HG02938 (cell line): ENCODE results near the gene TP53I11.

Experiments
- ATAC-seq: cut with Tn5 transposase; IDR thresholded peaks from one replicate; pipeline ENCODE4 v1.9.1; 2021; ENCODE audit warnings: mild to moderate bottlenecking, moderate library complexity; ENCODE audit not compliant: unreplicated experiment

TP53I11 gene

DNA sequence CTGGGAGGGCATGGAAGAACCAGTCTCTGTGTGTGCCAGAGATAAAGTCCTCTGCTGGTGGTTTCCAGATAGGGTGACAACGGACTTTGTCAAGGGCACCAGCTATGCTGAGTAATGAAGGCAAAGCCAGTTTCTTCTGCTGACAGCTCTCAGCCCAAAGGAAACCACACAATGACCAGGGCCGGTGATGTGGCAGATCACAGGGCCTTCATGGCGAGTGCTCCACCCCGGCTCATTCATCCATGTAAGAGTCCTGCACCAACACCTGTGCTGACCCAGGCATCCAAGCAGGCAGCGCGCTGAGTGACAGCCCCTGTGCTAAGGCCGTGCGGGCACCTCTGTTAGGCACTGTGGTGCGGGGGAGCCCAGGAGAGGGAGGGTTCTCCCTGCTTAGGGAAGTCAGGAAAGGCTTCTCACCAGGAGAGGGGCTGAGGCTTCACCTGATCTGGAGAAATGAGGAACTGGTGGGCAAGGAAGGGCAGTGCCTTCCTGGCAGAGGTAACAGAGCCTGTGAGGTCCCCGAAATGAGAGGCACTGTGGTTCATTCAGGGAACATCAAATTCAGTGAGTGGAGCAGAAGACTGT lies 33.8 kb downstream of the TP53I11 start:
- ATAC-seq: no peak

DNA sequence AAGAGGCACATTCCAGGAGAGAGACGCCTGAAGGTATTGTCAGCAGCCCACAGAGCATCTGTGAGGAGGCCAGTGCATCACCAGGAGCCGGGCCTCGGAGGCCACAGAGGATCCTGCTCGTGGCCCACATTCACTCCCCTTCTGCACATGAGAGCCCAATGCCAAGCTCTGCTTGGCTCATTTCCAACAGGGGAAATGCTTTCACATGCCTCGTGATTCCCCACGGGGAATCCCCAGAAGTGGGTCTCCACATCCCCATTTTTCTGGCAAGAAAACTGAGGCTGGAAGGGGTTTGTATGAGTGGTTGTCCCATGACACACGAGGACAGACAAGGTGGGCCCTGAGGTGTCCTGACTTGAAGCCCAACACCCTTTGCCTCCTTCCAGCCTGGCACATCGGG lies 34.4 kb downstream of the TP53I11 start:
- no peak for ATAC-seq

DNA sequence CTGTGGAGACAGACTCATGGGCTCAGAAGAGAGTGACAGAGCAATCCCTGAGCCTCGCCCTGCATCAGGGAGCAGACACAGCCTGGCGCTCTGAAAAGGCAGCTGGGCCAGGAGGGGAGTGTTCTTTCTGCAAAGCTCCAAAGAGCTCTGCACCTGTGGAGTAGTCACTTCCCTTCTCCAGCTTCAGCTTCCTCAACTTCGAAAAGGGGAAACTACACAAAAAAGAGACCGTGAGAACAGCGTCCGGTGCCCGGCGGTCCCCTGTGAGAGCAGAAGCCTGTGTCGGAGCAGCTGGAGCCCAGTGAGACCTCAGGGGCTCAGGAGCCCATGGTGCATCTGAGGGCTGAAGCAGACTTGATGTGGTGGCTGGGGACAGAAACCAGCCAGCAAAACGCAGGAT lies 35.1 kb downstream of the TP53I11 start:
- no peak for ATAC-seq

DNA sequence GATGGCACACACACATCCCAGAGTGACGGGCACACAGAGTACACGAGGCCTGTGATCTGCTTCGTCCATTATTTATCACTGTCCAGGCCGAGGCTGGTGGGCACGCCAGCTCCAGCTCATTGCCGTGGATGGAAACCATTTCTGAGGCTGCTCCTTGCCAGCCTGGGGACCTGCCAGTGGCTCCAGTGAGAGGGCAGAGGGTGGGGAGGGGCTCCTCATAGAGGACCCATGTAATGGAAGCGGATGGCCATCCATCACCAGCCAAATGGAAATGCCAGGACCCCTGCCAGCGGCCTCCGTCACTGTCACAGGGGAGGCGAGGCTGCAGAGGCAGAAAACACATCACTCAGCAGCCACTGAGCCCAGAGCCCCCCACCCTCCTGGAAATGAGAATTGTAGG lies 35.7 kb downstream of the TP53I11 start:
- no peak for ATAC-seq

DNA sequence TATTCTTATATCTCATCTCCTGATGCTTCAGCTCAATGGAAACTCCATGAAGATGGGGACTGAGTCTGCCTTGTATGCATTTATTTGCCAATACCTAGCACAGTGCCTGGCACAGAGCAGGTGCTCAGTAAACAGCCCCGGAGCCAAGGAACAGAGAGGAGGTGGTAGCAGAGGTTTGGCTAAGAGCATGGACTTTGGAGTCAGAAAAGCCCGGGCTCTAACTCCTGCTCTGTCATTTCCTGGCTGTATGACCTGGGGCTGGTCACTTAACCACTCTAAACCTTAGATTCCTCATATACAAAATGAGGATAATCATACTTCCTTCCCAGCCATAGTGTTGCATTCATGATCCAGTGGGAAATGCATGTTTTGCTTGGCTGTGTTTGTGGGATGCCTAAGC lies 36.6 kb downstream of the TP53I11 start:
- ATAC-seq: no peak

DNA sequence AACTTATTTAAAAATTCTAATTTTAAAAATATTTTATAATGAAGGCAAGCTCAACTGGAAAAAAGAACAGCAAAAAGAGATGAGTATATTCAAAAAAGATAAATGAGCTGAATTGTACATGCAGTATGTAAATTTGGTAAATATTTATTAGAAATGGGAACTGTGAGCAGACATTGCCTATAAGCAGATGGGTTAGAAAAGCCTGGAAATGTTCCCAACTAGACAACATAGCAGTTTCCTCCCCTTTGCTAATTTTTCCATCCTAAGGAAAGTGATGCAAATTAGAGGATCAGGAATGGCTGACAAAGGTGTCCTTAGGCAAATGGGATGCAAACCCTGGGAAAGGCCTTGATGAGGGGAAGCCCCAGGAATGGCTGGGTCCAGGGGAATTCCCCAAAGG lies 37.2 kb downstream of the TP53I11 start:
- ATAC-seq: no peak

DNA sequence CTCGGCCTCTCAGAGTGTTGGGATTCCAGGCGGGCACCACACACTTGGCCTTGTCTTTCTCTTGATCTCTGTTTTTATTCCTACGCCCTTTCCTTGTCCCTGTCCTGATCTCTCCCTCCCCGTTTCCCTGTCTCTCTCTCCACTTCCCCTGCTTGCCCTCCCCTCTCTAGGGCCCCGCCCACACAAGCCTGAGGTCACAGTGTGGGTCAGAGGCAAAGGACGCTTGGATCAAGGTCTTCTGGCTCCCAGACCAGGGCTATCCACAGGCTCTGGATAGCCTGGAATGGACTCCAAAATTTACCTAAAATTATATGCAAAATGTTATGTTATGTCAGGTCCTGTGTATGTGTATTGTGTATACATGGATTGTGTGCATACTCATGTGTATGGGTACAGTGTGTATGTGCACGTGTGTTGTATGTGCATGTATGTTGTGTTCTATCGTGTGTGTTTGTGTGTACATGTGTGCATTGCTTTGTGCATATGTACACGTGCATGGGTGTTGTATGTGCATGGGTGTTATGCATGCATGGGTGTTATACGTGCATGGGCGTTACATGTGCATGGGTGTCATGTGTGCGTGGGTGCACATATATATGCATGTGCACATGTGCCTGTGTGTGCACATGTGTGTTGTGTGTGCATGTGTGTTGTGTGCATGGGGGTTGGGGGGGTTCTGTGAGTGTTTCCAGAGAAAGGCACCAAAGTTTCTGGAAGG lies 38.3 kb downstream of the TP53I11 start:
- no peak for ATAC-seq

DNA sequence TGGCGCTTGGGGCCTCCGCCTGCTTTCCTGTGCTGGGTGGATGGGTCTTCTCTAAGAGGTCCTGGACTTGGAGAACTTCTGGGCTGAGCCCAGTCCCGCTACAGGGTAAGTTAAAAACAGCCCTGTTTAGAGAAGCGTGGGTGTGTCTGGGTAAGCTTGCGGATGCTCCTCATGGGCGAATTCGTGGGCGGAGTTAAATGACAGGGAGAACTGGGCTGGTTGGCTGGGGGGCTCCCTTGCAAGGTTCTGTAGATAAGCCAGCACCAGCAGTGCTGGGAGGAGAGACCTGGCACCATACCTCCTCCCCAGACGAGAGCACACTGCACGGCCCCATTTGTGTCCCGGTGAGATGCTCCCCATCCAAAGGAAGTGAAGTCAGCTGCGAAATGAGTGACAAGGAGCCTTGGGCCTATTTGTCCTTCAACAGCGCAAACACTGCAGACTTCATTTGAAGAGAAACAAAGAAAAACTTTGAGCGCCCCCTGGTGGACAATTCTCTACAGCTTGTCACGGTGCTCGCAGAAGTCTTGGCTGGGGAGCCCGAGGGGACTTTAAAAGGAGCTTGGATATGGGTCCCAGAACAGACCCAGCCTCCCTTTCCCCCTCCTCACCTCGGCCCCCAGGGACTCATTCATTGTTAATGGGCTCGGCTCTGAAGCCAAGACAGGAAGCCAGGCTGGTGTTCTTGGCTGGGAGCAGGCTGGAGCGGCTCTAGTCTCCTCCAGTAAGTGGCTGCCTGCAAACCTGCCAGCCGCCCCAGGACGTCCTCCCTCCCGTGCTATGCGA lies 39.5 kb downstream of the TP53I11 start:
- peak; percentile 71 for ATAC-seq

DNA sequence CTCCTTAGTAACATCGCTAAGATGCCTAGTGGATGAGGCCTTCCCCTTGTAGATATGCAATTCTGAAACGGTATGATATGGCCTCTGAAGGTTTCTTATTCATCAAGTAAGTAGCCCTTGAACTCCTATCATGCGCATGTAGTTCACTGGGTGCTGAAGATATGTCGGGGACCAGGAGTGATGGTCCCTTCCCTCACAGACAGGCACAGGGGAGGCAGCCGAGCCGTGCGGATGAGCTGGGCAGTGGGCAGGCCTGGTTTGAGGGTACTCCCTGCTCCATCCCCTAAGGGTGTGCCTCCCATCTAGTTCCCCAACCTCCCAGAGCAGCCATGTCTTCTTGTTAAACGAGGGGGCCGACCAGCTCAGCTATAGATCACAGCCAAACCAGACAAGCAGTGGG lies 40.1 kb downstream of the TP53I11 start:
- no peak for ATAC-seq

DNA sequence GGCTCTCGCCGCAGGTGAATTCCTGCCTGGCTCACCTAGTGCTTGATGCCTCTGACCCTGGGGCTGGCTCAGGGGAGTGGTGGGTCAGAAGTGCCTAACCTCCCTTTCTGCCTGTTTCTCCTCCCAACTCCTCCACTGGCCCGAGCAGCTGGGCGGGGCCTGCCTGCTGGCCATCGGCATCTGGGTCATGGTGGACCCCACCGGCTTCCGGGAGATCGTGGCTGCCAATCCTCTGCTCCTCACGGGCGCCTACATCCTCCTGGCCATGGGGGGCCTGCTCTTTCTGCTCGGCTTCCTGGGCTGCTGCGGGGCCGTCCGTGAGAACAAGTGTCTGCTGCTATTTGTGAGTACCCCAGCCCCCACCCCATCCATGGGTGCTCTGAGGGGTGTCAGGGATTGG lies 41.1 kb downstream of the TP53I11 start:
- no peak for ATAC-seq

DNA sequence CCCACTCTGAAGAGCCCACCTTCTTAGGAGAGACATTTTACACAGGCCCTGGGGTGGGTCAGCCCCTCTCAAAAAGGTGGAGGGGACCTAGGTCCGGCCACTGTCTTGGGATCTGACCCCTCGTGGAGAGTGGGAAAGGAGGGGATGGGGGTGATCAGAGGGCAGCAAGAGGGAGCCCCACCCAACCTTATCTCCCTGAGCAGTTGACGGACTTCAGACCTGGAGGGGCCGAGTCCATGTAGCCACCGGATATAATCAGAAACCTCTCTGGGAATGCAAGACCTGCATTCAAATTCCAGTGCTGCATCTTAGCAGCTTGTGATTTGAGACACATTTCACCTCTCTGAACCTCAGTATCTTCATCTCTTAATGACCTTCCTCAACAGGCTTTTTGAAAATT lies 44.0 kb downstream of the TP53I11 start:
- no peak for ATAC-seq

DNA sequence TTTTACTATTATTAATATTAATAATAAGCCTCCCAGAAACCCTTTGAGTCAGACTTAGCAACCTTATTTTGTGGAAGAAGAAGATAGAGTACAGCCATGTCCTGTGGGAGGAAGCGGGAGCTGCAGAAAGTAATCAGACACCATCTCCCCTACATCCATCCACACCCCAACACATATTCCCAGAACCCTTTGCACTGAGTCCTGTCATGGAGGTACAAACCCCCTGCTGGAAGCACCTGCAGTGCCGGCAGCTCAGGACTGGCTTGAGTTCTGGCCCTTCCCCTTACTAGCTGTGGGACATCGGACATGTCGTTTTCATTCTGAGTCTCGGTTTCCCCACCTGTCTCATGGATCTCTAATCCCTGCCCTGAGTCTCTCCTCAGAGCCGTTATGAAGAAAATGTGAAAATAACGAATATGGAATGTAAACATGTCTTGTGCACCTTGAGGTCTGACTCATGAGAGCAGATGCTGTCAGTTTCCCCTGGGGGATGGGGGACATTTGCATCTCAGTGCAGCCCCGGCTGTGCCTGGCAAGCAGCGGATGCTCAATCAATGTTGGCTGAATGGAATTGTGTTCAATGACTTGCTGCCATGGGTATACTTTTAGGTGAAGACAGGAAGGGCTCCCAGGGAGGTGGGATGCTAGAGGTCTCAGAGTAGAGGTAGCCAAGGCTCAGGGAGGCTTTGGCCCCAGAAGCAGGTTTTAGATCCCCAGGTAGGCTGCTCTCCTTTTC lies 45.4 kb downstream of the TP53I11 start:
- ATAC-seq: no peak

DNA sequence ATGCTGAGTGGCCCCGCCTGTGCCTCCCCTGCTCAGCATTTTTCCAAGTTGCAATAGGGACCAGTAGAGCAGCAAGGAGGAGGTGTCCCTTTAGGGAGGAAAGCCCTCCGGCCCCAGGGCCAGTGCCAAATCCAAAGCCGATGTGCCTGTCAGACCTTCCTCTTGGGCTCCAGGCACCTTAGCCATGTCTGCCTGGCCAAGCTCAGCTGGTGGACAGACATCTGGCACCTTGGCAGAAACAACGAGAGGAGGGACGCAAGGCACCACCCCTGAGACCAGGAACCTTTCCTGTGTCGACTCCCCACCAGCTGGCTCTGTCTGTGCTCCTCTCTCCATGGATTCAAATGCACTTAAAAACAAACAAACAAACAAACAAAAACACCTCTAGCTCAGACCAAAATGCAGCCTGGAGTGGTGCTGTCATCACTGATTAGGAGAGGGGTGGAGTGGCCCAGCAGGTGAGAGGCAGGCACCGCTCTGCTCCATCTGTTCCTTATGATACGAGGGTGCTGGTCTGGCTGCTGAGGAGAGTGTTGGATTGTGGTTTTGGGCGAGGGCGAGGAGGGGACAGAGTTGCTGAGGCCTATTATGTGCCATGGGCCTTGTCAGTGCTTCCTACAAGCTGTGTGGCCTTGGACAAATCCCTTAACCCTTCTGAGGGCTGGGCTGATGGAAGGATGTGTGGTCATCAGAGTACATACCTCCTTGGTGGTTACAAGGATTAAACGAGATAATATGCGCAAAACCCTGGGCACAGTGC lies 46.2 kb downstream of the TP53I11 start:
- ATAC-seq: no peak

DNA sequence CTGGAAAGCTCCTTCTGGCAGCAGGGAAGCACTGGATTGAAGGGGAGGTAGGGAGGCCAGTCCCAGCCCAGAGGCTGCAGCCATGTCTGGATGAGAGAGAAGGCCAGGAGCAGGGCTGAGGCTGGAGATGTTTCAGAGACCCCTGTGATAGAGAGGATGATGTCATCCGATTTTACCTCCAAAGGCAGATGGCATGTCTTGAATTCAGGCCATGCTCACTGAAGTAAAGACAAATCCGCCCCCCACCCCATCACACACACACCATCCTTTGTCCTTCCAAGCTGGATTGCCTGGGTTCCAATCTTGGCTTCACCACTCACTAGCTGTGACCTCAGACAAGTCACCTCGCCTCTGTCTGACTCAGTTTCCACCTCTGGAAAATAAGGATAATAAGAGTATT lies 47.2 kb downstream of the TP53I11 start:
- no peak for ATAC-seq

DNA sequence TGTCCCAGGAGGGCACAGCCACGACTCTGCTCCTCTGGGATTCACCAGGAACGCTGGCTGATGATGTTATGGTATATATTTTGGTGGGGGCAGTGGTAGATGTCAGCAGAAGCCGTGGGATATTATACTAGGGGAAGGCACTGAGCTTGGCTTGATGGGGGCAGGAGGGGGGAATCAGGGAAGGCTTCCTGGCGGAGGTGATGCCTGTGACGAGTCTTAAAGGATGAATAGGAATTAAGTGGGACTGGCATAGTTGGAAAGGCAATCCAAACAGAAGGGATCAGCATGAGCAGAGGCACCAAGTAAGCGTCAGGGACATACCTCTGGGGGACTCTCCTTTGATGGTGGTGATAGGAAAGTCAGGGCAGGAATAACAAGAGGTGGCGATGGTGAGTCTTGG lies 47.6 kb downstream of the TP53I11 start:
- ATAC-seq: no peak

DNA sequence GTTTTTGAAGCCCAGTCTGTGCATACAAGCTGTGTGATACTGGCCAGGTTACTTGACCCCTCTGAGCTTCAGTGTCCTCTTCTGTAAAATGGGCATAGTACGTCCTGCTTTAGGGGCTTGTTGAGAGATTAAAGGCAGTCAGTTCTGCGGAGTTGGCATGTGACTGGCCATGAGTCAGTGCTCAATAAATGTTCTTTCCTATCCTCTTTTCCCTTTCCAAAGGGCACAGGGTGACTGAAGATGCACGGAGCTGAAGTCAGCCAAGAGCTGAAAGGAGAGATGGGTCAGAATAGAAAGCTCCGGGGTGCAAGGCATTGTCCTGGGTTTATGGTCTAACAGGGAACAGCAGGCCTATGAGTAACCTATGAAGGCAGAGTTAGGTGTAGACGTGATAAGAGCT lies 48.9 kb downstream of the TP53I11 start:
- no peak for ATAC-seq

DNA sequence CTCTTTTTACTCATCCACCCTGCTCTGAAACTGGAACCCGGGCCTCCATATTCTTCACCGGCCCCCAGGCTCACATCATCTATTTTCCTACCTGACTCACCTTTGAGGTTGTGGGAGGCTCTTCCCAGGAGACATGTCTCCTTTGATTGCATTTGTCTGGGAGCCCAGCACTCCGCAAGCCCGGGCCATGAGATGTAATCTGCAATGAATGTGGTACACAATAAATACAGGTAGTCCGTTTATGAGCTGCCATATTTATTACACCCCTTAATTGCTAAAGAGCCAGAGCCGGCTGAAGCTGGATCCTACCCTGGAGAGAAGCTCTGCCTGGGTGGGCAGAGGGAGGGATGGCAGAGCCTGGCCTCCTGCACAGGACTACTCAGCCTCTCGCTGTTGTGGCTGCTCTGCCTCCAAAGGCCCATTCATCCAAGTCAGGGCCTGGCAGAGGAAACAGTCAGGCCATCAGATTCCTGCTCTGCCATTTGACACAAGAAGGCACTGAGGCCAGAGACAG lies 49.5 kb downstream of the TP53I11 start:
- ATAC-seq: no peak

DNA sequence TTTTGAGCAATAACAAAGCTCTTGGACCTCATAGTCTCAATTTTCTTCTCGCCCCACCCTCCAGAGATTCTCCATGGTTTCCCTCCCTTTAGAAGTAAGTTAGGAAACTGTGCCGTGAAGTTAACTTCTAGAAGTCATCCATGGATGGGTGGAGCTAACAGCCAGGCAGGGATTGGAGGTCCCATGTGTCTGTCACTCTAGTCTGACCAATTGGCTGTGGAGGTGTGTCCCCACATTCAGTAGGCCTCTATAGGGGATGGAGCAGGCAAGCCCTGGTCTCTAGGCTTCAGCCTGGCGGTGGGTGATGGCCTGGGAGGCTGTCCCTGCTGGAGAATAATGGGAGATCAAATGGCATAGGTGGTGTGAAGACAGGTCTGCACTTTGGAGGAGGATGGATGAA lies 50.7 kb downstream of the TP53I11 start:
- ATAC-seq: no peak

DNA sequence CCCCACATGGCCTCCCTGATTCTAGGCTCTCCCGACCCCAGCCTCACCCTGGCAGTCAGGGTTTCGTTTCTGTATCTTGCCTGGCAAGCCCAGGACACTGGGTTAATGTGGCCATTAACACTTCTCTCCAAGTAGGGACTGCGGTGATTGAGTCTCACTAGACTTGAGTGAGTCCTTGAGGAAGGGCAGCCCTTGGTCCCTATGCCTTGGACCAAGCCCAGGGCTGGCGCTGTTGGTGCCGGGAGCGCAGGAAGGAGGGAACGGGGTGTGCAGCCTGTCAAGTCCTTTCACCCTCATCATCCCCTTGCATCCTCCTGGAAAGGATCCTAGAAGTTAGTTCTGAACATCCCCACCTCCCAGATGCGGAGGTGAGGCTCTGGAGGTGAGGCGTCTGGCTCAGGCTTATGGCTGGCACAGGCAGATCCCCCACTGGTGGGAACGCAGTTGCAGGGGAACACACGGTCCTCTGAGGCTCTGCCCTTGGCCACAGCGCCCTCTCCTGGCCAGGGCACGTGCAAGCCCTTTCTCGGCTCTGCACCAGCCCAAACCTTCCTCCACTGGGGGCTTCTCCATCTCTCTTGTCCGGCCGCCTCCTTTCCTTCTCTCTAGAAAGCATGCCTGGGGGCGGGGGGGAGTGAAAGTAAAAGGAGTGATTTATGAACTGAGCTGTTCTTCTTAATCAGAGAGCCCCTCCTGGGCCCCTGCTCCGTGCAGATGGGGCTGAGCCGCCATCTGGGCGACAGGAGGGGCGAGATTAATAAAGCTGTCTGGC lies 56.7 kb downstream of the TP53I11 start:
- ATAC-seq: no peak

DNA sequence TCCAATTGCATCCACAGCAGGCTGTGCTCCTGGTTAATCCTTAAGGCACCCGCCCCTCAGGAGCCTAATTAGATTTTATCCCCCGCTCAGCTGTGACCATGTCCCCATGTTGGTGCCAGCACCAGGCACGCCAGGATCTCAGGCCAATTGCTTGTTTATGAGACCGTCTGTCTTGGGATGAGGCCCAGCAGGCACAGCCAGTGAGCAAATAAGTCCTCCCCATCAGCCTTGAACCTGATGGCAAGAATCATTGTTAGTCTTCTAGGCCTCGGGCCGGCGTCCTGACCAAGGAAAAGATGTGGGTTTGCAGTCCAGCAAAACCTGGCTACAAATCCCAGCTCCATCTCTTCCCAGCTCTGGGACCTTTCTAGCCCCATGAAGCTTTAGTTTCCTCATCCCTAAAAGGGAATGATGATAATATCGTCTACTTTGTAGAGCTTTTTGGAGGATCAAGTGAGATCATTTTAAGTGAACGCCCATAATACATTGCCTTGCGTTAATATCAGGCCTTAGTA lies 57.3 kb downstream of the TP53I11 start:
- ATAC-seq: no peak
